A673 (cell line): ENCODE results near the gene SDK1.

ENCODE experiments used
- CTCF ChIP-seq: fragments of 300-800, 200-600 bp; sonication (generic); conservative IDR thresholded peaks from 2 replicates; pipeline ENCODE4 v1.5.1; 2017; ENCODE audit warnings: low read depth, mild to moderate bottlenecking, antibody characterized with exemption, low read length, moderate library complexity, mixed read lengths
- EZH2 ChIP-seq: fragments of 200-600 bp; sonication (generic); IDR thresholded peaks from 2 replicates; pipeline ENCODE4 v1.6.1; 2017; ENCODE audit warnings: borderline replicate concordance, low read depth, mild to moderate bottlenecking, mixed read lengths, antibody characterized with exemption, low read length; ENCODE audit not compliant: poor library complexity, severe bottlenecking

DNA sequence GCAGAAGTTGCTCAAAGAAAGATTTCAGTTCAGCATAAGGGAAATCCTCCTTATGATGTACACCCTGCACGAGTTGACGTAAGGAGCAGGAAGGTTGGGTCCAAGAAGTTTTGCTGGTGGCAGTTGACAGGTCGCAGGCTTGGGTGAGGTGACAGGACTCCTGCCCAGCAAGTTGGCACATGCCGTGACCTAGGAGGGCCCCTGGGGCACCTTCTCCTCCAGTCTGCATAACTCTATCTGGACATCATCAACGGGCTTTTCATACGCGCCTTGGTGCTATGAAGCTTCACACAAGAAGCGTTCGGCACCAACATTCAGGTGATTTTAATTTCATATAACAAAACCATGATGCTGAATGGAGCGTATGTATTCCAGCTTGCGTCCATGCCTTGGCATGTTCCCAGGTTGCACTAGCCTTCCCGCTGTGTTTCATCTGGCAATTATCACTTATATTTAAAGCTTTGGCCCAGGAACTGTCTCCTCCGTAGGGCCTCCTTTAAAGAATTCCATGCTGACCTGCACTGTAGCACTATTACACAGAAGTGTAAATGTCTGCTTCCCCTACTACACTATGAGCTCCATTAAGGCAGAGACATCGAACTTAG, 729.4 kb downstream of the SDK1 start:
- TF ChIP-seq CTCF, result no peak
- TF ChIP-seq EZH2, result no peak
